Measurements from ENCODE around the gene PAM. TPM values are rescaled to one million over a fixed set of nuclear protein-coding genes. Genes with fewer than 3 reads are reported as not detected.

PAM gene
- total RNA-seq, 1 experiment from 2014 or later, result 131 TPM

DNA sequence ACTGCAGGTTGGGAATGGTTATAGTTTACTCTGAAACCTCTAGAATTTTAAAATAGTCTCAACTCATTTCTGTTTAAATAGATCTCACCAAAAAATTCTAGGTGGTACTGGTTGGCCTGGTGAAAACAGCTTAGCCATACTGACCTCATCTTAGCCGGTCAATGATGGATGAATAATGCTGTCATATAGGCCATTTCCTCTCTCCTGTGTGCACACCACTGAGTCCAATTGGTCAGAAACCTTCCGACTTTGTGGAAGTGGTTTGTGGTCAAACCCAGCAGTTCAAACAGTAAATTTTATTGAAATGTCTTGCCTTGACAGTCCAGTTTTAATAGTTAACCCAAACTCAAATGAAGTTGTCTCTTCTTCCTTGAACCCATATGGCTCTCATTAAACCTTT, 266.2 kb downstream of the PAM start:
- H3K9me3 ChIP-seq (ENCODE audit: control insufficient read depth, insufficient read depth, low read depth, low read length), result no peaks in the 10 kb centered on the region
- intact Hi-C loops (cut with micrococcal nuclease; ENCODE audit: unreplicated experiment), result no loop called here
- H3K36me3 ChIP-seq (ENCODE audit: control insufficient read depth, insufficient read depth, low read length), result no peaks in the 10 kb centered on the region
- no peak overlapping the region for H3K27ac ChIP-seq (ENCODE audit: low read length)
- H3K27me3 ChIP-seq (ENCODE audit: control insufficient read depth, insufficient read depth, low read length), result no peaks in the 10 kb centered on the region
- TF ChIP-seq, protein P1, sequence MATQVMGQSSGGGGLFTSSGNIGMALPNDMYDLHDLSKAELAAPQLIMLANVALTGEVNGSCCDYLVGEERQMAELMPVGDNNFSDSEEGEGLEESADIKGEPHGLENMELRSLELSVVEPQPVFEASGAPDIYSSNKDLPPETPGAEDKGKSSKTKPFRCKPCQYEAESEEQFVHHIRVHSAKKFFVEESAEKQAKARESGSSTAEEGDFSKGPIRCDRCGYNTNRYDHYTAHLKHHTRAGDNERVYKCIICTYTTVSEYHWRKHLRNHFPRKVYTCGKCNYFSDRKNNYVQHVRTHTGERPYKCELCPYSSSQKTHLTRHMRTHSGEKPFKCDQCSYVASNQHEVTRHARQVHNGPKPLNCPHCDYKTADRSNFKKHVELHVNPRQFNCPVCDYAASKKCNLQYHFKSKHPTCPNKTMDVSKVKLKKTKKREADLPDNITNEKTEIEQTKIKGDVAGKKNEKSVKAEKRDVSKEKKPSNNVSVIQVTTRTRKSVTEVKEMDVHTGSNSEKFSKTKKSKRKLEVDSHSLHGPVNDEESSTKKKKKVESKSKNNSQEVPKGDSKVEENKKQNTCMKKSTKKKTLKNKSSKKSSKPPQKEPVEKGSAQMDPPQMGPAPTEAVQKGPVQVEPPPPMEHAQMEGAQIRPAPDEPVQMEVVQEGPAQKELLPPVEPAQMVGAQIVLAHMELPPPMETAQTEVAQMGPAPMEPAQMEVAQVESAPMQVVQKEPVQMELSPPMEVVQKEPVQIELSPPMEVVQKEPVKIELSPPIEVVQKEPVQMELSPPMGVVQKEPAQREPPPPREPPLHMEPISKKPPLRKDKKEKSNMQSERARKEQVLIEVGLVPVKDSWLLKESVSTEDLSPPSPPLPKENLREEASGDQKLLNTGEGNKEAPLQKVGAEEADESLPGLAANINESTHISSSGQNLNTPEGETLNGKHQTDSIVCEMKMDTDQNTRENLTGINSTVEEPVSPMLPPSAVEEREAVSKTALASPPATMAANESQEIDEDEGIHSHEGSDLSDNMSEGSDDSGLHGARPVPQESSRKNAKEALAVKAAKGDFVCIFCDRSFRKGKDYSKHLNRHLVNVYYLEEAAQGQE (IDR thresholded peaks at IDR 0.05; ENCODE audit: insufficient read depth in 1 of 2, low read depth in 2 of 2, low read length in 1 of 2), result no peak
- TF ChIP-seq TCF7L2 (IDR thresholded peaks at IDR 0.05; ENCODE audit: low read depth, low read length) (no peak), POLR2AphosphoS5 (IDR thresholded peaks at IDR 0.05; ENCODE audit: low read depth, low read length) (no peak), SIN3A (IDR thresholded peaks at IDR 0.05; ENCODE audit: borderline replicate concordance, insufficient read depth, low read depth, low read length) (no peak)
- TF ChIP-seq, protein P2, sequence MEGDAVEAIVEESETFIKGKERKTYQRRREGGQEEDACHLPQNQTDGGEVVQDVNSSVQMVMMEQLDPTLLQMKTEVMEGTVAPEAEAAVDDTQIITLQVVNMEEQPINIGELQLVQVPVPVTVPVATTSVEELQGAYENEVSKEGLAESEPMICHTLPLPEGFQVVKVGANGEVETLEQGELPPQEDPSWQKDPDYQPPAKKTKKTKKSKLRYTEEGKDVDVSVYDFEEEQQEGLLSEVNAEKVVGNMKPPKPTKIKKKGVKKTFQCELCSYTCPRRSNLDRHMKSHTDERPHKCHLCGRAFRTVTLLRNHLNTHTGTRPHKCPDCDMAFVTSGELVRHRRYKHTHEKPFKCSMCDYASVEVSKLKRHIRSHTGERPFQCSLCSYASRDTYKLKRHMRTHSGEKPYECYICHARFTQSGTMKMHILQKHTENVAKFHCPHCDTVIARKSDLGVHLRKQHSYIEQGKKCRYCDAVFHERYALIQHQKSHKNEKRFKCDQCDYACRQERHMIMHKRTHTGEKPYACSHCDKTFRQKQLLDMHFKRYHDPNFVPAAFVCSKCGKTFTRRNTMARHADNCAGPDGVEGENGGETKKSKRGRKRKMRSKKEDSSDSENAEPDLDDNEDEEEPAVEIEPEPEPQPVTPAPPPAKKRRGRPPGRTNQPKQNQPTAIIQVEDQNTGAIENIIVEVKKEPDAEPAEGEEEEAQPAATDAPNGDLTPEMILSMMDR (IDR thresholded peaks at IDR 0.05), result no peak
- ChIA-PET POLR2A (no interaction called here), CTCF (no interaction called here)
- ATAC-seq, result no peak
- H3K4me3 ChIP-seq (ENCODE audit: low read depth in 2 of 2, low read length in 2 of 2), result no peak overlapping the region
- BruUV-seq (replicated peaks), result no TSS peak
- in situ Hi-C loops (cut with HindIII; ENCODE audit: low pct_unique_long_range_greater_than_20kb, low sequenced_read_pairs), result no loop called here
- no peaks in the 10 kb centered on the region for H3K4me1 ChIP-seq (ENCODE audit: control insufficient read depth, insufficient read depth, low read length)
- no peak for DNase-seq (ENCODE audit: low read depth, low spot score)

DNA sequence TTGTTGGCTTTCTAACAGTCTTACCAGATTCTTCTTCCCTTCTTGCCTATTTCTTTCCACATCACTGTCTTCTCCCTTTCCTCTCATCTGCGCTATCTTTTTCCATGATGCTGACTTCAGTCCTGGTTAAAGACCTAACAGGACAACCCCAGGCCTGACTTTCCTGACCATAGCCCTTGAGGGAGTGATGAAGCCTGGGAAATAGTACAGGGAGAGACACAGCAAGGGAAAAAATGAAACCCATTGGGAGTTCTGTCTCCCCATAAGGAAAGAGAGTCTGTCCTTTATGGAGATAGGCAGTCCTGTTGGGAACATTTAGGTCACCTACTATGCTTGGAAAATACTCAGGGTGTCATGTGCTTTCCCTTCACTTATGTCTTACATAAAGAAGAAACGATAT, 272.2 kb downstream of the PAM start:
- H3K27me3 ChIP-seq (ENCODE audit: control insufficient read depth, insufficient read depth, low read length), result no peaks in the 10 kb centered on the region
- no peaks in the 10 kb centered on the region for H3K9me3 ChIP-seq (ENCODE audit: control insufficient read depth, insufficient read depth, low read depth, low read length)
- BruUV-seq (replicated peaks), result no TSS peak
- intact Hi-C loops (cut with micrococcal nuclease; ENCODE audit: unreplicated experiment) (no loop called here), in situ Hi-C loops (cut with HindIII; ENCODE audit: low pct_unique_long_range_greater_than_20kb, low sequenced_read_pairs) (no loop called here)
- no peak overlapping the region for H3K27ac ChIP-seq (ENCODE audit: low read length)
- DNase-seq (ENCODE audit: low read depth, low spot score) (no peak), ATAC-seq (no peak)
- ChIA-PET CTCF (no interaction called here), POLR2A (no interaction called here)
- H3K4me1 ChIP-seq (ENCODE audit: control insufficient read depth, insufficient read depth, low read length), result no peaks in the 10 kb centered on the region
- H3K4me3 ChIP-seq (ENCODE audit: low read depth in 2 of 2, low read length in 2 of 2), result no peak overlapping the region
- TF ChIP-seq, protein P1 (IDR thresholded peaks at IDR 0.05; ENCODE audit: insufficient read depth in 1 of 2, low read depth in 2 of 2, low read length in 1 of 2), result no peak
- TF ChIP-seq POLR2AphosphoS5 (IDR thresholded peaks at IDR 0.05; ENCODE audit: low read depth, low read length), result no peak
- TF ChIP-seq SIN3A (IDR thresholded peaks at IDR 0.05; ENCODE audit: borderline replicate concordance, insufficient read depth, low read depth, low read length), result no peak
- TF ChIP-seq, protein P2 (IDR thresholded peaks at IDR 0.05), result no peak
- TF ChIP-seq TCF7L2 (IDR thresholded peaks at IDR 0.05; ENCODE audit: low read depth, low read length), result no peak
- H3K36me3 ChIP-seq (ENCODE audit: control insufficient read depth, insufficient read depth, low read length), result no peaks in the 10 kb centered on the region

All from Panc1 (cell line).